ENCODE data around the gene RPAP2. TPM values are rescaled to one million over a fixed set of nuclear protein-coding genes. Genes with fewer than 3 reads are reported as not detected.
"Not testable (repeated sequence)": the region's sequence is repeated elsewhere in the genome, so short reads cannot be mapped to it uniquely, and the experiment has no call there.

The RPAP2 gene
- total RNA-seq, 1 donor from 2014 or later = 10.5 TPM

- DNase-seq (ENCODE audit: low spot score) (no peak), ATAC-seq (no peak)
These were observed 75.4 kb downstream of the RPAP2 start for GRCh38 chr1:92374223-92374622.

GRCh38 chr1:92376345-92376744 lies 77.5 kb downstream of the RPAP2 start:
- ATAC-seq (no peak), DNase-seq (ENCODE audit: low spot score) (no peak)

GRCh38 chr1:92377991-92378390 lies 79.1 kb downstream of the RPAP2 start:
- ATAC-seq; DNase-seq (ENCODE audit: low spot score): not testable (repeated sequence)

- ATAC-seq (no peak), DNase-seq (ENCODE audit: low spot score) (no peak)
These were observed 82.0 kb downstream of the RPAP2 start for GRCh38 chr1:92380867-92381266.

GRCh38 chr1:92393966-92394365 lies 95.1 kb downstream of the RPAP2 start:
- not testable (repeated sequence) for ATAC-seq

GRCh38 chr1:92398519-92398918 lies 99.7 kb downstream of the RPAP2 start:
- DNase-seq (ENCODE audit: low spot score) (no peak), ATAC-seq (no peak)

More at GRCh38 chr1:92393966-92394365, 95.1 kb downstream of the RPAP2 start:
- DNase-seq (ENCODE audit: low spot score) = not testable (repeated sequence)

- no peak for ATAC-seq
These were observed 100.2 kb downstream of the RPAP2 start for GRCh38 chr1:92399076-92399475.

GRCh38 chr1:92404661-92405060 lies 105.8 kb downstream of the RPAP2 start:
- ATAC-seq (no peak), DNase-seq (ENCODE audit: low spot score) (no peak)

More at GRCh38 chr1:92399076-92399475, 100.2 kb downstream of the RPAP2 start:
- no peak for DNase-seq (ENCODE audit: low spot score)

- ATAC-seq (no peak), DNase-seq (ENCODE audit: low spot score) (no peak)
These were observed 110.0 kb downstream of the RPAP2 start for GRCh38 chr1:92408825-92409224.

- ATAC-seq (no peak), DNase-seq (ENCODE audit: low spot score) (no peak)
These were observed 111.2 kb downstream of the RPAP2 start for GRCh38 chr1:92409946-92410549.

GRCh38 chr1:92410706-92411105 lies 111.8 kb downstream of the RPAP2 start:
- DNase-seq (ENCODE audit: low spot score) (no peak), ATAC-seq (no peak)

GRCh38 chr1:92411511-92411910 lies 112.7 kb downstream of the RPAP2 start:
- DNase-seq (ENCODE audit: low spot score) = no peak
- no peak for ATAC-seq

- no peak for DNase-seq (ENCODE audit: low spot score)
- no peak for ATAC-seq
These were observed 120.8 kb downstream of the RPAP2 start for GRCh38 chr1:92419642-92420041.

- DNase-seq (ENCODE audit: low spot score) (no peak), ATAC-seq (no peak)
These were observed 125.5 kb downstream of the RPAP2 start for GRCh38 chr1:92424381-92424780.

GRCh38 chr1:92425617-92426016 lies 126.8 kb downstream of the RPAP2 start:
- DNase-seq (ENCODE audit: low spot score) = no peak
- ATAC-seq = no peak

GRCh38 chr1:92430030-92430429 lies 131.2 kb downstream of the RPAP2 start:
- DNase-seq (ENCODE audit: low spot score) = no peak
- no peak for ATAC-seq

- not testable (repeated sequence) for ATAC-seq; DNase-seq (ENCODE audit: low spot score)
These were observed 135.7 kb downstream of the RPAP2 start for GRCh38 chr1:92434572-92434971.

GRCh38 chr1:92439291-92439690 lies 140.4 kb downstream of the RPAP2 start:
- DNase-seq (ENCODE audit: low spot score) (no peak), ATAC-seq (no peak)

- ATAC-seq (no peak), DNase-seq (ENCODE audit: low spot score) (no peak)
These were observed 142.4 kb downstream of the RPAP2 start for GRCh38 chr1:92441316-92441696.

- peak; percentile 64 for ATAC-seq
- DNase-seq (ENCODE audit: low spot score) = no peak
These were observed 143.0 kb downstream of the RPAP2 start for GRCh38 chr1:92441697-92442342.

GRCh38 chr1:92442351-92442750 lies 143.5 kb downstream of the RPAP2 start:
- ATAC-seq = no peak
- DNase-seq (ENCODE audit: low spot score) = no peak

GRCh38 chr1:92443893-92444292 lies 145.0 kb downstream of the RPAP2 start:
- no peak for DNase-seq (ENCODE audit: low spot score)
- ATAC-seq = no peak

- DNase-seq (ENCODE audit: low spot score) = no peak
- no peak for ATAC-seq
These were observed 145.5 kb downstream of the RPAP2 start for GRCh38 chr1:92444351-92444750.
